Measurements from ENCODE around the gene SUGP2.

Gene SUGP2

DNA sequence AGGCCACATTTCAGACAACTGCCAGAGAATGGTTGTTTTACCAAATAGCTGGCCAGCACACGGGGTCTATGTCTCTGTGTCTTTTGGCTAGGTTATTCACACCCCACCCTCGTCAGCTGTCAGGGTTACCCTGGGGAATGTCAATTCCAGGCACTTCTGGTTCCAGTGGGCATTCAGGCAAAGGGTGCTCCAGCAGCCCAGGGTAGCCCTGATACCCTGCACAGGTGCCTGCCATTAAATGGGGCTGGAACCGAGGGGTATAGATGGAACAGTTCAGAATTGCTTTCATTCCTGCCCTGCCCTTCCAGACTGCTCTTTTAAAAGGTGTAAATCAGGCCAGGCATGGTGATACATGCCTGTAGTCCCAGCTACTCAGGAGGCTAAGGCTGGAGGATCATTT, 49.1 kb downstream of the SUGP2 start:
- H3K4me1 ChIP-seq (ENCODE audit: insufficient read depth, low read length), result no peaks in the 10 kb centered on the region
- H3K27ac ChIP-seq (ENCODE audit: low read depth, low read length), result no peak overlapping the region
- no peak overlapping the region for H3K4me3 ChIP-seq (ENCODE audit: low read depth in 1 of 2, low read length in 2 of 2)
- H3K27me3 ChIP-seq (ENCODE audit: control insufficient read depth in 1 of 2, insufficient read depth in 2 of 2, low read length in 2 of 2), result peaks cover 0 to 14% of the 10 kb centered on the region in 2 donors
- H3K36me3 ChIP-seq (ENCODE audit: insufficient read depth, low read length), result no peaks in the 10 kb centered on the region
- H3K9ac ChIP-seq (ENCODE audit: low read length), result no peak overlapping the region
- no peaks in the 10 kb centered on the region for H3K9me3 ChIP-seq (ENCODE audit: low read length)

DNA sequence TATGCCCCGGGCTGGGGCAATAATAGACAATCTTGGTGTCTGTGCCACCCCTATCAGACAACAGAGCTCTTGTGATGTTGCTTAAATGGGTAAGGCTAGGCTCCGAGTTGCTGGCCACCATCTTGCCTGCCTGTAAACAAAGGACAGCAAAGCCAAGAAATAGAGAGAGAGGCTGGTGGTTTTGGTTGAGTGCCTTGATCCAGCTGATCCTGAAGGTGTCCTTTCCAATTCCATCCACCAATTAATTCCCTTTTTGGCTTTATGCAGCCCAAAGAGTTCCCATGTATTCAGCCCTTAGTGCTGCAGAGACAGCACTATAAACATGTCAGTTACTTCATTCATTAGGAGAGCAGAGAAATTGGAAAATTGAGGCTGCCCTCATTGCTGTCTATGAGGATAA, 50.6 kb downstream of the SUGP2 start:
- Histone ChIP-seq H3K27me3 (ENCODE audit: control insufficient read depth in 1 of 2, insufficient read depth in 2 of 2, low read length in 2 of 2) (peaks cover 0 to 14% of the 10 kb centered on the region in 2 donors), H3K27ac (ENCODE audit: low read depth, low read length) (no peak overlapping the region)

DNA sequence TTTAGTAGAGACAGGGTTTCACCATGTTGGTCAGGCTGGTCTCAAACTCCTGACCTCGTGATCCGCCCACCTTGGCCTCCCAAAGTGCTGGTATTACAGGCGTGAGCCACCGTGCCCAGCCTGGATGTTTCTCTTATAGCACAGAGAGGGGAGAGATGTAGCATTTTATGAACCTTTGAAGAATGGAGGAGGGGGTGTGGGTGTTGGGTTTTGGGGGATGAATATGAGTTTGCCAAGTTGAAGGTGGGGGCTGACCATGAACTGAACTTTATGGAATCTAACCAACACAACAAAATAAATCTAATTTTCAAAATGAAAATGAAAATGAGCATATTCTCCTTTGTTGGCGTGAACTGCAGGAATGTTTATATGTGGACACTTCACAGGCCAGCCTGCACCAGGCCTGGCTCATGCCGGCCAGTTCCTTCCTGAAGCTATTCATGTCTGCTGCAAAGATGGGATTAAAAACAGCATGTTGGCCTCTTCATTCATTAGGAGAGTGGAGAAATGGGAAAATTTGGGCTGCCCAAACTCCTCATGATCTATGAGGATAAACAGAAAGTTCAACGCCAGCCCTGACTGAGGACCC, 52.8 kb downstream of the SUGP2 start:
- H3K27ac ChIP-seq (ENCODE audit: low read depth, low read length), result no peak overlapping the region
- H3K9ac ChIP-seq (ENCODE audit: low read length), result no peak overlapping the region
- no peaks in the 10 kb centered on the region for H3K4me1 ChIP-seq (ENCODE audit: insufficient read depth, low read length)
- no peak overlapping the region for H3K4me3 ChIP-seq (ENCODE audit: low read depth in 1 of 2, low read length in 2 of 2)
- H3K27me3 ChIP-seq (ENCODE audit: control insufficient read depth in 1 of 2, insufficient read depth in 2 of 2, low read length in 2 of 2), result peaks cover 0 to 14% of the 10 kb centered on the region in 2 donors
- no peaks in the 10 kb centered on the region for H3K36me3 ChIP-seq (ENCODE audit: insufficient read depth, low read length)
- no peaks in the 10 kb centered on the region for H3K9me3 ChIP-seq (ENCODE audit: low read length)

More for the DNA sequence above, 50.6 kb downstream of the SUGP2 start:
- Histone ChIP-seq H3K4me3 (ENCODE audit: low read depth in 1 of 2, low read length in 2 of 2) (no peak overlapping the region), H3K36me3 (ENCODE audit: insufficient read depth, low read length) (no peaks in the 10 kb centered on the region), H3K9me3 (ENCODE audit: low read length) (no peaks in the 10 kb centered on the region), H3K4me1 (ENCODE audit: insufficient read depth, low read length) (no peaks in the 10 kb centered on the region), H3K9ac (ENCODE audit: low read length) (no peak overlapping the region)

DNA sequence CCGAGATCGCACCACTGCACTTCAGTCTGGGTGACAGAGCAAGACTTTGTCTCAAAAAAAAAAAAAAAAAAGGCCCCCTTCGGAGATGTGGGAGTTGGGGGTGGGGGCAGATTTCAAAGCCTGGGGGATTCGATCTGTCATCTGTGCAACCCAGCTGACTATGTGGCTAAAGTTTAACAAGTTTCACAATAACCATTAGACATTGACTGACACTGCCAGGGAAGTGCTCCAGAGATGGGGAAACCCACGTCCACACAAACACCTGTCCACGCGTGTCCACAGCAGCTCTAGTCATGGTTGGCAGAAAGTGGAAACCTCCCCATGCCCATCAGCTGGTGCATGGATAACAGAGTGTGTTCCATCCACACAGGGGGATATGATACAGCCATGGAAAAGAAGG, 54.7 kb downstream of the SUGP2 start:
- Histone ChIP-seq H3K4me3 (ENCODE audit: low read depth in 1 of 2, low read length in 2 of 2) (no peak overlapping the region), H3K27me3 (ENCODE audit: control insufficient read depth in 1 of 2, insufficient read depth in 2 of 2, low read length in 2 of 2) (peaks cover 0 to 7% of the 10 kb centered on the region in 2 donors)

DNA sequence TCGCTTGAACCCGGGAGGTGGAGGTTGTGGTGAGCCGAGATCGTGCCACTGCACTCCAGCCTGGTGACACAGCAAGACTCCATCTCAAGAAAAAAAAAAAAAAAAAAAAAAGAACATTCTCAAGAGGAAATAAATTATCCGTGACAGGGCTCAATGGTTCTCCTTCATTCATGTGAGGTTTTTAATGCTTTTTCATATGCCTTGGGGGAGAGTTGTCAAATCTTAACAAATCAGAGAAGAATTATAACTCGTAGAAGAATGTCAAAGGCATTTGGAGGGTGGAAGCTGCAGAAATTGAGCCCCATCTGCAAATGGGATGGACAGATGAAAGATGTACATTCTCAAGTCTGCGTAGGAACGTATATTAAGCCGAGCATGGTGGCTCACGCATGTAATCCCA, 57.4 kb downstream of the SUGP2 start:
- no peak overlapping the region for H3K27ac ChIP-seq (ENCODE audit: low read depth, low read length)
- H3K36me3 ChIP-seq (ENCODE audit: insufficient read depth, low read length), result no peaks in the 10 kb centered on the region
- H3K4me1 ChIP-seq (ENCODE audit: insufficient read depth, low read length), result no peaks in the 10 kb centered on the region
- H3K9ac ChIP-seq (ENCODE audit: low read length), result no peak overlapping the region
- no peaks in the 10 kb centered on the region for H3K27me3 ChIP-seq (ENCODE audit: control insufficient read depth in 1 of 2, insufficient read depth in 2 of 2, low read length in 2 of 2)
- no peak overlapping the region for H3K4me3 ChIP-seq (ENCODE audit: low read depth in 1 of 2, low read length in 2 of 2)
- H3K9me3 ChIP-seq (ENCODE audit: low read length), result no peaks in the 10 kb centered on the region

More for the DNA sequence above, 54.7 kb downstream of the SUGP2 start:
- H3K9ac ChIP-seq (ENCODE audit: low read length), result no peak overlapping the region
- no peaks in the 10 kb centered on the region for H3K4me1 ChIP-seq (ENCODE audit: insufficient read depth, low read length)
- no peak overlapping the region for H3K27ac ChIP-seq (ENCODE audit: low read depth, low read length)
- no peaks in the 10 kb centered on the region for H3K9me3 ChIP-seq (ENCODE audit: low read length)
- no peaks in the 10 kb centered on the region for H3K36me3 ChIP-seq (ENCODE audit: insufficient read depth, low read length)

DNA sequence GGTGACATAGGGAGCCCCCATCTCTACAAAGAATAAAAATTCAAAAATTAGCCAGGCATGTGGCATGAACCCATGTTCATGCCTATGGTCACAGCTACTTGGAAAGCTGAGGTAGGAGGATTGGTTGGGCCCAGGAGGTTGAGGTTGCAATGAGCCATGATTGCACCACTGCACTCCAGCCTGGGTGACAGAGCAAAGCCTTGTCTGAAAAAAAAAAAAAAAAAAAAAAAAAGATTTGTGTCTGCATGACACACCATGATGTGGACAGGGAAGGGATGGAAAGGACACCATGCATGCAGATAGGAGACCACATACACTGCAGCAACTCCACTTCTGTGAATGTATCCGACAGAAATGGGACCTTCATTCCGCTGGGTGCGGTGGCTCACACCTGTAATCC, 58.3 kb downstream of the SUGP2 start:
- Histone ChIP-seq H3K4me3 (ENCODE audit: low read depth in 1 of 2, low read length in 2 of 2) (no peak overlapping the region), H3K27me3 (ENCODE audit: control insufficient read depth in 1 of 2, insufficient read depth in 2 of 2, low read length in 2 of 2) (no peaks in the 10 kb centered on the region), H3K4me1 (ENCODE audit: insufficient read depth, low read length) (no peaks in the 10 kb centered on the region), H3K9me3 (ENCODE audit: low read length) (no peaks in the 10 kb centered on the region), H3K27ac (ENCODE audit: low read depth, low read length) (no peak overlapping the region), H3K36me3 (ENCODE audit: insufficient read depth, low read length) (no peaks in the 10 kb centered on the region), H3K9ac (ENCODE audit: low read length) (no peak overlapping the region)

DNA sequence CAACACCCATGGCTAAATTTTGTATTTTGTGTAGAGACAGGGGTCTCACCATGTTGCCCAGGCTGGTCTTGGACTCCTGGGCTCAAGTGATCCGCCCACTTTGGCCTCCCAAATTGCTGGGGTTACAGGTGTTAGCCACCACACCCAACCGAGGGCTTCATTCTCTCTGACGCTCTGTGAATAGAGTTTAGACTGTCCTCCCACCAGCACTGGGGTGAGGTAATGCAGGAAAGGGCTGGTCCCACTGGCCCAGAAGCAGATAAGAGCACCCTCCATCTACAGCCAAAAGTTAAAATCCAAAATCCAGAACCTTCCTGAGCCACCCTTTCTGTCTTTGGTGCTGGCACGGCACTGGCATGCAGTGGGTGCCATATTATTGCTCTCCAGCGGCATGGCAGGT, 60.5 kb downstream of the SUGP2 start:
- Histone ChIP-seq H3K9ac (ENCODE audit: low read length) (no peak overlapping the region), H3K9me3 (ENCODE audit: low read length) (no peaks in the 10 kb centered on the region), H3K27ac (ENCODE audit: low read depth, low read length) (no peak overlapping the region), H3K36me3 (ENCODE audit: insufficient read depth, low read length) (no peaks in the 10 kb centered on the region), H3K4me3 (ENCODE audit: low read depth in 1 of 2, low read length in 2 of 2) (no peak overlapping the region), H3K27me3 (ENCODE audit: control insufficient read depth in 1 of 2, insufficient read depth in 2 of 2, low read length in 2 of 2) (no peaks in the 10 kb centered on the region), H3K4me1 (ENCODE audit: insufficient read depth, low read length) (no peaks in the 10 kb centered on the region)

DNA sequence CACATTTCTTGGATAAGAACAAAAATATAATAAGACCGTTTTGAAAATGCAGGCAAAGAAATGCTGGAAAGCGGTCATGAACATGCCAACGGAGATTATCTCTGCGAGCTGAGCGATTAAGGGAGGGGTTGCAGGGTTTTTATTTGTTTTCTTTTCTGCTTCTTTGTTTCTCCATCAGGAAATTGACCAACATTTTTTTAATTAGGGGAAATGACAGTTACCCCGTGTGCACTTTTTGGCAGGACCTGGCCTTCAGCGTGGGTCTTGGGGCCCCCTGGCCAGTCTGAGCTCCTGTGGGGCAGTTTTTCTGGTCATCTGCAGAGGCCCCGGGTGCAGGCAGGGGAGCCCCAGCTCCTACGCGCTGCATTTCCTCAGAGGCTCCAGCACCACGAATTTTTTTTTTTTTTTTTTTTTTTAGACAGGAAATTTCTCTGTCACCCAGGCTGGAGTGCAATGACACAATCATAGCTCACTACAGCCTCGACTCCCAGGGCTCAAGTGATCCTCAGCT, 61.0 kb downstream of the SUGP2 start:
- H3K9me3 ChIP-seq (ENCODE audit: low read length), result no peaks in the 10 kb centered on the region
- no peak overlapping the region for H3K4me3 ChIP-seq (ENCODE audit: low read depth in 1 of 2, low read length in 2 of 2)
- no peaks in the 10 kb centered on the region for H3K27me3 ChIP-seq (ENCODE audit: control insufficient read depth in 1 of 2, insufficient read depth in 2 of 2, low read length in 2 of 2)
- H3K27ac ChIP-seq (ENCODE audit: low read depth, low read length), result no peak overlapping the region
- no peaks in the 10 kb centered on the region for H3K4me1 ChIP-seq (ENCODE audit: insufficient read depth, low read length)
- no peaks in the 10 kb centered on the region for H3K36me3 ChIP-seq (ENCODE audit: insufficient read depth, low read length)
- no peak overlapping the region for H3K9ac ChIP-seq (ENCODE audit: low read length)

DNA sequence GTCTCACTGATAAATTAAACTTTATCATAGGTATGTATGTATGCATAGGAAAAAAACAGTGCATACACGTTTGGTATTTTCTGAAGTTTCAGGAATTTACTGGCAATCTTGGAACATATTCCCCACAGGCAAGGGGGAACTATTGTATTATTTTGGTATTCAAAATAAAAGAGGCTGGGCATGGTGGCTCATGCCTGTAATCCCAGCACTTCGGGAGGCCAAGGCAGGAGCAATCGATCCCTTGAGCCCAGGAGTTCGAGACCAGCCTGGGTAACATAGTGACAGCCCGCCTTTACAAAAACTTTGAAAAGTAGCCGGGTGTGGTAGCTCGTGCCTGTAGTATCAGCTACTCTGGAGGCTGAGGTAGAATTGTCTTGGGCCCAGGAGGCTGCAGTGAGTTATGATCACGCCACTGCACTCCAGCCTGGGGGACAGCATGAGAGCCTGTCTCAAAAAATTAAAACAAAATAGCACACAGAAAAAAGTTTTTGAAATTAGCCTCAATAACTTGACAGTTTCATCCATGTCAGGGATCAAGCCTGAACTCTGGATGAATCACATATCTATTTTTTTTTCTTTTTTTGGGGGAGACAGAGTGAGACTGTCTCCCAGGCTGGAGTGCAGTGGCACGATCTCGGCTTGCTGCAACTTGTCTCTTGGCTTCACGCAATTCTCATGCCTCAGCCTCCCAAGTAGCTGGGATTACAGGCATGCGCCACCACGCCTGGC, 63.2 kb downstream of the SUGP2 start:
- Histone ChIP-seq H3K27ac (ENCODE audit: low read depth, low read length) (no peak overlapping the region), H3K4me1 (ENCODE audit: insufficient read depth, low read length) (no peaks in the 10 kb centered on the region), H3K36me3 (ENCODE audit: insufficient read depth, low read length) (no peaks in the 10 kb centered on the region), H3K4me3 (ENCODE audit: low read depth in 1 of 2, low read length in 2 of 2) (no peak overlapping the region), H3K9me3 (ENCODE audit: low read length) (no peaks in the 10 kb centered on the region), H3K27me3 (ENCODE audit: control insufficient read depth in 1 of 2, insufficient read depth in 2 of 2, low read length in 2 of 2) (no peaks in the 10 kb centered on the region), H3K9ac (ENCODE audit: low read length) (no peak overlapping the region)

DNA sequence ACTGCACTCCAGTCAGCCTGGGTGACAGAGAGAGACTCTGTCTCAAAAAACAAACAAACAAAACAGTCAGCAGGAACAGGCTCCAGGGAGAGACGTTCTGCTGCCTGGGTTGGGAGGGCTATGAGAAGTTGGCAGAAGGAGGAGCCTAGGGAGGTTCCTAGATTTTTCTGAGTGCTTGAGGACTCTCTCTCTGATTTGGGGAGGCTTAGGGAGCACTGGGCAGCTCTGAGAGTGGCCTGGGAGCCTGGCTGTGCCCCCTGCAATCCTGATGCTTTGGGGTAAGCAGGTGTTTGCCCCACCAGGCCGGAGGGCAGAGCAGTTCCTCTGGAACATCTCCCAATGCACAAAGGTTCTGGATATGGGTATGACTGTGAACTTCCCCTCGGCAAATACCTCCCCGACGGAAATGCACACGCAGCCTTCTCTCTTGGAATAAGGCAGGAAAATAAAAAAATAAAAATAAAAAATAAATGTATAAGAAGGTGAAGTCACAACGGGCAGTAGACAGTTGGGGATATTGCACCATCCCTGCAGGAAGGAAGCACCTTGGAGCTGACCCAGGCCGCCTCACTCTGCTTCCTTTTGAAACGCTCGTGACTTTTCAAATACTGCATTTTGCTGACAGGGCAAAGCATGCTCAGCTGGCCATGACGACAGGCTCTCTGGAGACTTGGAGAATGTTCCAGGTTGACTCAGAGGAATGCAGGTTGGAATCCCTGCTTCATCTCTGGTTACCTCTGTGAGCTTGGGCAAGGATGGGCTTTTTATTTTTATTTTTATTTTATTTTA, 65.8 kb downstream of the SUGP2 start:
- no peak overlapping the region for H3K4me3 ChIP-seq (ENCODE audit: low read depth in 1 of 2, low read length in 2 of 2)
- no peaks in the 10 kb centered on the region for H3K27me3 ChIP-seq (ENCODE audit: control insufficient read depth in 1 of 2, insufficient read depth in 2 of 2, low read length in 2 of 2)
- no peaks in the 10 kb centered on the region for H3K9me3 ChIP-seq (ENCODE audit: low read length)
- no peaks in the 10 kb centered on the region for H3K4me1 ChIP-seq (ENCODE audit: insufficient read depth, low read length)
- H3K9ac ChIP-seq (ENCODE audit: low read length), result no peak overlapping the region
- H3K27ac ChIP-seq (ENCODE audit: low read depth, low read length), result no peak overlapping the region
- H3K36me3 ChIP-seq (ENCODE audit: insufficient read depth, low read length), result no peaks in the 10 kb centered on the region

DNA sequence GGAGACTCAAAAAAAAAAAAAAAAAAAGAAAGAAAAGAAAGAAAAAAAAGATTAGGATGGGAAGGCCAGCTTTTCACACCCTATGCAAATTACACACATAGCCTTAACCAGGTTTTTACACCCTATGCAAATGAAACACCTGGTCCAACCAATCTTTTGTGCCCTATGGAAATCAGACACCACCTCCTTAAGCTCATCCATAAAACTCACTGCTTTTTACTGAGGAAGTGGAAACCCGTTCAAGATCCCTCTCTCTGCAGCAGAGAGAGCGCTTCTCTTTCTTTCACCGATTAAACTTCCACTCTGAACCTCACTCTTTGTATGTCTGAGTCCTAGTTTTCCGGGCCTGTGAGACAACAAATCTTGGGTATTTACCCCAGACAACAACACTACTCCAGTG, 67.0 kb downstream of the SUGP2 start:
- Histone ChIP-seq H3K27me3 (ENCODE audit: control insufficient read depth in 1 of 2, insufficient read depth in 2 of 2, low read length in 2 of 2) (peaks cover 0 to 5% of the 10 kb centered on the region in 2 donors), H3K9ac (ENCODE audit: low read length) (no peak overlapping the region), H3K27ac (ENCODE audit: low read depth, low read length) (no peak overlapping the region), H3K4me3 (ENCODE audit: low read depth in 1 of 2, low read length in 2 of 2) (no peak overlapping the region), H3K4me1 (ENCODE audit: insufficient read depth, low read length) (no peaks in the 10 kb centered on the region), H3K9me3 (ENCODE audit: low read length) (no peaks in the 10 kb centered on the region), H3K36me3 (ENCODE audit: insufficient read depth, low read length) (no peaks in the 10 kb centered on the region)
